ENCODE data around the gene CLECL1. TPM values are rescaled to one million over a fixed set of nuclear protein-coding genes. Genes with fewer than 3 reads are reported as not detected.
"Not testable (repeated sequence)": the region's sequence is repeated elsewhere in the genome, so short reads cannot be mapped to it uniquely, and the experiment has no call there.

The CLECL1 gene
- total RNA-seq, 2 experiments from 2014 or later: 6.5 to 7.4 TPM

- intact Hi-C loops (cut with micrococcal nuclease); H3K4me3 Mint-ChIP-seq; CTCF ChIA-PET; DNase-seq; POLR2A ChIA-PET; H3K27me3 Mint-ChIP-seq: not testable (repeated sequence)
- Mint-ChIP-seq H3K36me3 (peaks cover 71% of the 10 kb centered on the region), H3K4me1 (ENCODE audit: low read depth) (peaks cover 52% of the 10 kb centered on the region), H3K27ac (peak overlapping the region; percentile 61), H3K9me3 (peaks cover 43% of the 10 kb centered on the region)
Measured at GRCh38 chr12:9695150-9695549, 37.7 kb downstream of the CLECL1 start.

- POLR2A ChIA-PET: no interaction called here
- H3K4me1 Mint-ChIP-seq (ENCODE audit: low read depth): peaks cover 47% of the 10 kb centered on the region
- H3K36me3 Mint-ChIP-seq: peaks cover 80% of the 10 kb centered on the region
- peaks cover 47% of the 10 kb centered on the region for H3K9me3 Mint-ChIP-seq
- no peak overlapping the region for H3K4me3 Mint-ChIP-seq
- no peak for DNase-seq
- no peaks in the 10 kb centered on the region for H3K27me3 Mint-ChIP-seq
- intact Hi-C loops (cut with micrococcal nuclease): no loop called here
- CTCF ChIA-PET: interaction anchor here (0.6 to 1.7 kb wide), 4 partner anchors 14 to 62 kb away, joined by 3 to 4 read pairs (median 3); no protein-coding TSS in a partner anchor
- peak overlapping the region; percentile 47 for H3K27ac Mint-ChIP-seq
Measured at GRCh38 chr12:9694241-9694640, 38.7 kb downstream of the CLECL1 start.

- peak overlapping the region; percentile 62 for H3K27ac Mint-ChIP-seq
- peaks cover 41% of the 10 kb centered on the region for H3K9me3 Mint-ChIP-seq
- no peak overlapping the region for H3K4me3 Mint-ChIP-seq
- DNase-seq: no peak
- H3K4me1 Mint-ChIP-seq (ENCODE audit: low read depth): peaks cover 43% of the 10 kb centered on the region
- ChIA-PET POLR2A (no interaction called here), CTCF (interaction anchor here (0.7 to 1.7 kb wide), 3 partner anchors 20 to 105 kb away, joined by 3 to 5 read pairs (median 4); no protein-coding TSS in a partner anchor)
- intact Hi-C loops (cut with micrococcal nuclease): no loop called here
- H3K27me3 Mint-ChIP-seq: no peaks in the 10 kb centered on the region
- H3K36me3 Mint-ChIP-seq: peaks cover 88% of the 10 kb centered on the region
Measured at GRCh38 chr12:9692909-9693308, 40.0 kb downstream of the CLECL1 start.

- H3K27ac Mint-ChIP-seq: peak overlapping the region; percentile 51
- POLR2A ChIA-PET: interaction anchor here (1.0 to 2.8 kb wide), 6 partner anchors 18 to 39 kb away, joined by 3 to 8 read pairs (median 6); partner anchors contain the start of gene CLEC2D
- intact Hi-C loops (cut with micrococcal nuclease): loop anchor here (2.0 kb wide), 1 partner anchor 16 kb away; no protein-coding TSS in a partner anchor
- peak; percentile 44 for DNase-seq
- peaks cover 16% of the 10 kb centered on the region for H3K9me3 Mint-ChIP-seq
- H3K36me3 Mint-ChIP-seq: peaks cover 92% of the 10 kb centered on the region
- peaks cover 66% of the 10 kb centered on the region for H3K4me1 Mint-ChIP-seq (ENCODE audit: low read depth)
- CTCF ChIA-PET: interaction anchor here (0.6 to 3.9 kb wide), 10 partner anchors 11 to 53 kb away, joined by 3 to 18 read pairs (median 4); no protein-coding TSS in a partner anchor
- H3K27me3 Mint-ChIP-seq: no peaks in the 10 kb centered on the region
- H3K4me3 Mint-ChIP-seq: no peak overlapping the region
Measured at GRCh38 chr12:9687228-9687627, 45.7 kb downstream of the CLECL1 start.

GRCh38 chr12:9685915-9686314 is 47.0 kb downstream of the CLECL1 start:
- peaks cover 90% of the 10 kb centered on the region for H3K36me3 Mint-ChIP-seq
- DNase-seq: no peak
- peaks cover 24% of the 10 kb centered on the region for H3K9me3 Mint-ChIP-seq
- ChIA-PET CTCF (interaction anchor here (1.7 to 3.9 kb wide), 2 partner anchors 44 to 52 kb away, joined by 8 to 15 read pairs; no protein-coding TSS in a partner anchor), POLR2A (interaction anchor here (1.2 kb wide), 1 partner anchor 14 kb away, joined by 5 read pairs; no protein-coding TSS in a partner anchor)
- intact Hi-C loops (cut with micrococcal nuclease): loop anchor here (2.0 kb wide), 2 partner anchors 15 kb away; no protein-coding TSS in a partner anchor
- H3K27me3 Mint-ChIP-seq: no peaks in the 10 kb centered on the region
- peak overlapping the region; percentile 4 for H3K4me3 Mint-ChIP-seq
- H3K4me1 Mint-ChIP-seq (ENCODE audit: low read depth): peaks cover 67% of the 10 kb centered on the region
- H3K27ac Mint-ChIP-seq: peak overlapping the region; percentile 59

GRCh38 chr12:9685366-9685765 is 47.5 kb downstream of the CLECL1 start:
- H3K36me3 Mint-ChIP-seq: peaks cover 90% of the 10 kb centered on the region
- peaks cover 72% of the 10 kb centered on the region for H3K4me1 Mint-ChIP-seq (ENCODE audit: low read depth)
- intact Hi-C loops (cut with micrococcal nuclease): loop anchor here (2.0 kb wide), 1 partner anchor 15 kb away; no protein-coding TSS in a partner anchor
- peak overlapping the region; percentile 59 for H3K27ac Mint-ChIP-seq
- POLR2A ChIA-PET: interaction anchor here (1.2 kb wide), 1 partner anchor 15 kb away, joined by 5 read pairs; no protein-coding TSS in a partner anchor
- CTCF ChIA-PET: interaction anchor here (1.0 to 3.9 kb wide), 2 partner anchors 19 to 51 kb away, joined by 3 to 15 read pairs; no protein-coding TSS in a partner anchor
- not testable (repeated sequence) for DNase-seq, H3K27me3 Mint-ChIP-seq, H3K4me3 Mint-ChIP-seq
- peaks cover 29% of the 10 kb centered on the region for H3K9me3 Mint-ChIP-seq

GRCh38 chr12:9682949-9683348 is 49.9 kb downstream of the CLECL1 start:
- peaks cover 81% of the 10 kb centered on the region for H3K4me1 Mint-ChIP-seq (ENCODE audit: low read depth)

GRCh38 chr12:9682508-9682907 is 50.4 kb downstream of the CLECL1 start:
- DNase-seq; H3K4me3 Mint-ChIP-seq; H3K27me3 Mint-ChIP-seq; intact Hi-C loops (cut with micrococcal nuclease): not testable (repeated sequence)
- Mint-ChIP-seq H3K9me3 (peaks cover 38% of the 10 kb centered on the region), H3K36me3 (peaks cover 89% of the 10 kb centered on the region), H3K27ac (peak overlapping the region; percentile 64), H3K4me1 (ENCODE audit: low read depth) (peaks cover 83% of the 10 kb centered on the region)
- POLR2A ChIA-PET: interaction anchor here (0.7 to 11.3 kb wide), 5 partner anchors 9 to 44 kb away, joined by 3 to 212 read pairs (median 3); no protein-coding TSS in a partner anchor
- CTCF ChIA-PET: interaction anchor here (0.6 to 3.1 kb wide), 4 partner anchors 10 to 213 kb away, joined by 3 to 16 read pairs (median 4); no protein-coding TSS in a partner anchor

More at GRCh38 chr12:9682949-9683348, 49.9 kb downstream of the CLECL1 start:
- H3K27me3 Mint-ChIP-seq; intact Hi-C loops (cut with micrococcal nuclease); DNase-seq: not testable (repeated sequence)
- Mint-ChIP-seq H3K27ac (peak overlapping the region; percentile 64), H3K9me3 (peaks cover 38% of the 10 kb centered on the region), H3K36me3 (peaks cover 88% of the 10 kb centered on the region), H3K4me3 (peak overlapping the region; percentile 8)
- ChIA-PET POLR2A (interaction anchor here (0.7 to 11.3 kb wide), 4 partner anchors 9 to 44 kb away, joined by 3 to 212 read pairs (median 3); no protein-coding TSS in a partner anchor), CTCF (interaction anchor here (1.5 to 3.1 kb wide), 2 partner anchors 25 to 50 kb away, joined by 3 to 16 read pairs; no protein-coding TSS in a partner anchor)

GRCh38 chr12:9674226-9674590 is 58.7 kb downstream of the CLECL1 start:
- POLR2A ChIA-PET: interaction anchor here (1.0 to 11.3 kb wide), 11 partner anchors 8 to 195 kb away, joined by 3 to 212 read pairs (median 4); partner anchors contain the start of genes CD69, CLEC2B and CLECL1
- intact Hi-C loops (cut with micrococcal nuclease): no loop called here
- peaks cover 86% of the 10 kb centered on the region for H3K36me3 Mint-ChIP-seq
- H3K27ac Mint-ChIP-seq: peak overlapping the region; percentile 98
- H3K4me3 Mint-ChIP-seq: peak overlapping the region; percentile 93
- H3K27me3 Mint-ChIP-seq: no peaks in the 10 kb centered on the region
- H3K9me3 Mint-ChIP-seq: peaks cover under 1% of the 10 kb centered on the region
- CTCF ChIA-PET: interaction anchor here (1.1 to 2.1 kb wide), 3 partner anchors 23 to 41 kb away, joined by 3 to 10 read pairs (median 4); no protein-coding TSS in a partner anchor
- peaks cover 42% of the 10 kb centered on the region for H3K4me1 Mint-ChIP-seq (ENCODE audit: low read depth)
- DNase-seq: peak; percentile 71

GRCh38 chr12:9673404-9674225 is 59.3 kb downstream of the CLECL1 start:
- H3K4me3 Mint-ChIP-seq: peak overlapping the region; percentile 93
- H3K27ac Mint-ChIP-seq: peak overlapping the region; percentile 98
- H3K4me1 Mint-ChIP-seq (ENCODE audit: low read depth): peaks cover 41% of the 10 kb centered on the region
- no peaks in the 10 kb centered on the region for H3K9me3 Mint-ChIP-seq
- H3K27me3 Mint-ChIP-seq: no peaks in the 10 kb centered on the region
- intact Hi-C loops (cut with micrococcal nuclease): loop anchor here (1.0 kb wide), 1 partner anchor 23 kb away; no protein-coding TSS in a partner anchor
- DNase-seq: peak; percentile 88
- POLR2A ChIA-PET: interaction anchor here (0.9 to 11.3 kb wide), 13 partner anchors 8 to 196 kb away, joined by 3 to 212 read pairs (median 4); partner anchors contain the start of genes CD69, CLEC2B and CLECL1
- H3K36me3 Mint-ChIP-seq: peaks cover 85% of the 10 kb centered on the region
- CTCF ChIA-PET: interaction anchor here (1.1 to 2.1 kb wide), 5 partner anchors 23 to 40 kb away, joined by 3 to 10 read pairs (median 4); no protein-coding TSS in a partner anchor

All from activated CD4-positive, alpha-beta memory T cell treated with anti-CD3 and anti-CD28 coated beads for 36 hours (primary cell).